WTC11 (cell line): ENCODE data around the gene JUND. TPM values are rescaled to one million over a fixed set of nuclear protein-coding genes. Genes with fewer than 3 reads are reported as not detected.

Experiments used
- ATAC-seq: fragments of 200-7000 bp; cut with Tn5 transposase; 2 replicates; pipeline ENCODE4 v1.10.0; 2021; ENCODE audit warnings: mild to moderate bottlenecking, moderate library complexity
- CTCF ChIA-PET: fragments of 300-600 bp; sonication (Branson Sonifier 250); formaldehyde crosslinking; loops from one replicate; lab custom pipeline; 2021; ENCODE audit warnings: antibody characterized with exemption; lab: Charles Lee
- POLR2A ChIA-PET: fragments of 350-600 bp; sonication (Branson Sonifier 250); formaldehyde crosslinking; loops from one replicate; lab custom pipeline; 2021; ENCODE audit warnings: antibody characterized with exemption; lab: Charles Lee
- DNase-seq: peaks from one replicate; pipeline ENCODE4 v3.0.0; 2021; ENCODE audit warnings: low spot score
- H3K27ac Mint-ChIP-seq: 2 replicates; pipeline ENCODE4 v1.8.0; 2021; ENCODE audit warnings: mixed read lengths
- H3K27me3 Mint-ChIP-seq: 2 replicates; pipeline ENCODE4 v1.8.0; 2021; ENCODE audit warnings: low read depth, mild to moderate bottlenecking, moderate library complexity, mixed read lengths
- H3K36me3 Mint-ChIP-seq: 2 replicates; pipeline ENCODE4 v1.8.0; 2021; ENCODE audit warnings: mixed read lengths
- H3K4me1 Mint-ChIP-seq: 2 replicates; pipeline ENCODE4 v1.8.0; 2022; ENCODE audit warnings: mixed read lengths
- H3K4me3 Mint-ChIP-seq: 2 replicates; pipeline ENCODE4 v1.8.0; 2021; ENCODE audit warnings: mild to moderate bottlenecking, moderate library complexity, mixed read lengths
- H3K9me3 Mint-ChIP-seq: 2 replicates; pipeline ENCODE4 v1.8.0; 2021; ENCODE audit warnings: mixed read lengths
- CBFB ChIP-seq: sonication (generic); formaldehyde crosslinking; IDR thresholded peaks from 2 replicates; pipeline ENCODE4 v1.8.1; 2022; ENCODE audit warnings: mild to moderate bottlenecking, low read depth, missing genetic modification reagents
- CREB1 ChIP-seq: sonication (generic); formaldehyde crosslinking; IDR thresholded peaks from 2 replicates; pipeline ENCODE4 v1.8.0; 2023; ENCODE audit warnings: mild to moderate bottlenecking, missing genetic modification reagents
- E2F4 ChIP-seq: sonication (generic); formaldehyde crosslinking; IDR thresholded peaks from 2 replicates; pipeline ENCODE4 v1.8.1; 2022; ENCODE audit warnings: low read depth, mild to moderate bottlenecking, moderate library complexity, missing genetic modification reagents, borderline replicate concordance
- E2F5 ChIP-seq: sonication (generic); formaldehyde crosslinking; IDR thresholded peaks from 2 replicates; pipeline ENCODE4 v1.8.1; 2022; ENCODE audit warnings: mild to moderate bottlenecking, moderate library complexity, missing genetic modification reagents
- ESRRA ChIP-seq: sonication (generic); formaldehyde crosslinking; IDR thresholded peaks from 2 replicates; pipeline ENCODE4 v1.8.1; 2022; ENCODE audit warnings: mild to moderate bottlenecking, missing genetic modification reagents, borderline replicate concordance
- FOXJ3 ChIP-seq: sonication (generic); formaldehyde crosslinking; IDR thresholded peaks from 2 replicates; pipeline ENCODE4 v1.9.0; 2021; ENCODE audit warnings: missing genetic modification reagents, mild to moderate bottlenecking, borderline replicate concordance
- FOXP1 ChIP-seq: sonication (generic); formaldehyde crosslinking; IDR thresholded peaks from 2 replicates; pipeline ENCODE4 v1.8.0; 2022; ENCODE audit warnings: missing genetic modification reagents, mild to moderate bottlenecking, moderate library complexity, borderline replicate concordance
- FOXP4 ChIP-seq: sonication (generic); formaldehyde crosslinking; IDR thresholded peaks from 2 replicates; pipeline ENCODE4 v1.8.0; 2022; ENCODE audit warnings: mild to moderate bottlenecking, missing genetic modification reagents
- IRF1 ChIP-seq: sonication (generic); formaldehyde crosslinking; IDR thresholded peaks from 2 replicates; pipeline ENCODE4 v1.8.0; 2023; ENCODE audit warnings: missing genetic modification reagents
- IRF2 ChIP-seq: sonication (generic); formaldehyde crosslinking; IDR thresholded peaks from 2 replicates; pipeline ENCODE4 v1.8.0; 2022; ENCODE audit warnings: low read depth, missing genetic modification reagents, borderline replicate concordance
- MYBL2 ChIP-seq: sonication (generic); formaldehyde crosslinking; IDR thresholded peaks from 2 replicates; pipeline ENCODE4 v1.8.1; 2023; ENCODE audit warnings: mild to moderate bottlenecking, moderate library complexity, missing genetic modification reagents
- NFATC4 ChIP-seq: fragments of 250-450 bp; sonication (Bioruptor Pico); IDR thresholded peaks from 2 replicates; pipeline ENCODE4 v1.9.0; 2021; ENCODE audit warnings: mild to moderate bottlenecking
- NFE2L1 ChIP-seq: sonication (generic); formaldehyde crosslinking; IDR thresholded peaks from 2 replicates; pipeline ENCODE4 v1.8.1; 2023; ENCODE audit warnings: missing genetic modification reagents
- NFYB ChIP-seq: sonication (generic); formaldehyde crosslinking; conservative IDR thresholded peaks from 2 replicates; pipeline ENCODE4 v1.8.0; 2022; ENCODE audit warnings: low read depth, missing genetic modification reagents
- NR2C2 ChIP-seq: sonication (generic); formaldehyde crosslinking; IDR thresholded peaks from 2 replicates; pipeline ENCODE4 v1.8.0; 2022; ENCODE audit warnings: mild to moderate bottlenecking, missing genetic modification reagents
- SOX15 ChIP-seq: fragments of 250-450 bp; sonication (Bioruptor Pico); IDR thresholded peaks from 2 replicates; pipeline ENCODE4 v1.9.0; 2021; ENCODE audit warnings: mild to moderate bottlenecking
- TCF7 ChIP-seq: sonication (generic); formaldehyde crosslinking; IDR thresholded peaks from 2 replicates; pipeline ENCODE4 v1.8.0; 2022; ENCODE audit warnings: mild to moderate bottlenecking, low read depth, missing genetic modification reagents, moderate library complexity
- TEAD4 ChIP-seq: sonication (generic); formaldehyde crosslinking; IDR thresholded peaks from 2 replicates; pipeline ENCODE4 v1.8.0; 2022; ENCODE audit warnings: mild to moderate bottlenecking, missing genetic modification reagents
- TP53 ChIP-seq: sonication (generic); formaldehyde crosslinking; IDR thresholded peaks from 2 replicates; pipeline ENCODE4 v1.8.1; 2023; ENCODE audit warnings: mild to moderate bottlenecking, missing genetic modification reagents
- ZMAT4 ChIP-seq: fragments of 250-450 bp; sonication (Bioruptor Pico); IDR thresholded peaks from 2 replicates; pipeline ENCODE4 v1.9.0; 2021; ENCODE audit warnings: mild to moderate bottlenecking
- ZNF121 ChIP-seq: sonication (generic); formaldehyde crosslinking; IDR thresholded peaks from 2 replicates; pipeline ENCODE4 v1.8.0; 2023; ENCODE audit warnings: missing genetic modification reagents
- ZNF138 ChIP-seq: sonication (generic); formaldehyde crosslinking; conservative IDR thresholded peaks from 2 replicates; pipeline ENCODE4 v1.8.1; 2022; ENCODE audit warnings: mild to moderate bottlenecking, moderate library complexity, missing genetic modification reagents
- ZNF263 ChIP-seq: sonication (generic); formaldehyde crosslinking; IDR thresholded peaks from 2 replicates; pipeline ENCODE4 v1.8.1; 2022; ENCODE audit warnings: low read depth, mild to moderate bottlenecking, moderate library complexity, missing genetic modification reagents
- ZNF281 ChIP-seq: sonication (generic); formaldehyde crosslinking; IDR thresholded peaks from 2 replicates; pipeline ENCODE4 v1.8.0; 2023; ENCODE audit warnings: mild to moderate bottlenecking, missing genetic modification reagents
- ZNF317 ChIP-seq: sonication (generic); formaldehyde crosslinking; IDR thresholded peaks from 2 replicates; pipeline ENCODE4 v1.8.1; 2023; ENCODE audit warnings: low read depth, mild to moderate bottlenecking, moderate library complexity, missing genetic modification reagents, borderline replicate concordance
- ZNF423 ChIP-seq: fragments of 250-450 bp; sonication (Bioruptor Pico); IDR thresholded peaks from 2 replicates; pipeline ENCODE4 v2.1.2; 2022; ENCODE audit warnings: mild to moderate bottlenecking, moderate library complexity
- ZNF671 ChIP-seq: fragments of 250-450 bp; sonication (Bioruptor Pico); IDR thresholded peaks from 2 replicates; pipeline ENCODE4 v1.8.0; 2021; ENCODE audit warnings: mild to moderate bottlenecking
- total RNA-seq: library from RNA; stranded (reverse); gene quantifications from 3 replicates; pipeline ENCODE4 v1.2.3, GENCODE V29; 2021

The JUND gene
- total RNA-seq, 1 experiment from 2014 or later: 121 TPM

GRCh38 chr19:18291590-18292461, 10.4 kb upstream of the JUND start:
- ChIA-PET POLR2A (interaction anchor here (1.0 to 3.1 kb wide), 8 partner anchors 12 to 94 kb away, joined by 3 to 200 read pairs (median 8); partner anchors contain the start of genes GDF15, JUND and LSM4), CTCF (interaction anchor here (0.7 to 3.5 kb wide), 16 partner anchors 10 to 354 kb away, joined by 3 to 102 read pairs (median 11); partner anchors contain the start of genes GDF15, JUND, LSM4 and SSBP4)
- H3K36me3 Mint-ChIP-seq: no peaks in the 10 kb centered on the region
- ATAC-seq (peak; percentile 14), DNase-seq (peak; percentile 73)
- peak overlapping the region; percentile 99 for H3K27ac Mint-ChIP-seq
- peak overlapping the region; percentile 83 for H3K4me3 Mint-ChIP-seq
- H3K4me1 Mint-ChIP-seq: peaks cover 48% of the 10 kb centered on the region
- H3K27me3 Mint-ChIP-seq: peaks cover 3% of the 10 kb centered on the region; the same call in 1 of the 2 replicates
- H3K9me3 Mint-ChIP-seq: no peaks in the 10 kb centered on the region
- TF ChIP-seq TP53 (CRISPR knock-in tag): no peak
- no peak for TF ChIP-seq ZNF138 (CRISPR knock-in tag)
- no peak for TF ChIP-seq FOXJ3 (CRISPR knock-in tag)
- TF ChIP-seq ZNF423 (CRISPR knock-in tag): peak; percentile 97
- 0 out of 2 replicates have a peak, but pooled peaks have one; percentile 8 for TF ChIP-seq MYBL2 (CRISPR knock-in tag)
- no peak for TF ChIP-seq CREB1
- peak; percentile 18; the same call in 1 of the 2 replicates for TF ChIP-seq FOXP4 (CRISPR knock-in tag)
- TF ChIP-seq TCF7: no peak
- TF ChIP-seq ZNF281 (CRISPR knock-in tag): peak; percentile 57; the same call in 1 of the 2 replicates
- TF ChIP-seq NFATC4 (CRISPR knock-in tag): no peak
- no peak for TF ChIP-seq IRF2 (CRISPR knock-in tag)
- TF ChIP-seq ZNF317: no peak
- no peak for TF ChIP-seq ESRRA (CRISPR knock-in tag)
- peak; percentile 89 for TF ChIP-seq E2F5 (CRISPR knock-in tag)
- TF ChIP-seq NR2C2 (CRISPR knock-in tag): no peak
- TF ChIP-seq NFE2L1 (CRISPR knock-in tag): no peak
- TF ChIP-seq E2F4 (CRISPR knock-in tag): no peak
- no peak for TF ChIP-seq CBFB (CRISPR knock-in tag)
- TF ChIP-seq ZNF263 (CRISPR knock-in tag): no peak
- TF ChIP-seq SOX15: no peak
- TF ChIP-seq IRF1 (CRISPR knock-in tag): no peak
- TF ChIP-seq ZMAT4 (CRISPR knock-in tag): no peak
- TF ChIP-seq FOXP1: 0 out of 2 replicates have a peak, but pooled peaks have one; percentile 34
- no peak for TF ChIP-seq ZNF121 (CRISPR knock-in tag)
- no peak for TF ChIP-seq TEAD4 (CRISPR knock-in tag)
- TF ChIP-seq NFYB: no peak
- no peak for TF ChIP-seq ZNF671 (CRISPR knock-in tag)
